HEK293 (cell line): ENCODE results near the gene CRTC1.

Source experiments
- CTCF ChIA-PET: fragments of 350-600 bp; formaldehyde crosslinking; extraction: SDS; loops from one replicate; lab custom pipeline; 2021; ENCODE audit warnings: antibody characterized with exemption; lab: Yijun Ruan, JAX
- POLR2A ChIA-PET: fragments of 300-600 bp; formaldehyde crosslinking; extraction: SDS; loops from one replicate; lab custom pipeline; 2020; ENCODE audit warnings: antibody characterized with exemption, inconsistent platforms; lab: Yijun Ruan, JAX
- H3K27ac ChIP-seq: fragments of 200-500 bp; sonication (Bioruptor generic); 2 replicates; pipeline ENCODE4 v1.5.1; 2014; ENCODE audit warnings: low read depth, low read length, control low read depth, inconsistent platforms; ENCODE audit errors: extremely low read depth
- H3K36me3 ChIP-seq, 2 experiments: fragments of 200-500 bp in 1 of 2; sonication (Bioruptor generic) in 1 of 2; 1 replicate in 1 of 2; 2 replicates in 1 of 2; pipeline ENCODE4 v1.5.1; 2014 to 2017; ENCODE audit warnings: inconsistent platforms in 2 of 2, low read length in 2 of 2; ENCODE audit not compliant: control insufficient read depth in 2 of 2, insufficient read depth in 1 of 2
- H3K4me1 ChIP-seq: fragments of 200-500 bp; sonication (Bioruptor generic); 2 replicates; pipeline ENCODE4 v1.5.1; 2014; ENCODE audit warnings: mild to moderate bottlenecking, low read length, inconsistent platforms; ENCODE audit not compliant: control insufficient read depth, insufficient read depth
- H3K4me3 ChIP-seq: 2 replicates; pipeline ENCODE4 v1.5.1; 2011; ENCODE audit warnings: low read depth, mild to moderate bottlenecking, control low read depth, low read length, moderate library complexity
- H3K9me3 ChIP-seq: fragments of 200-500 bp; sonication (Bioruptor generic); 2 replicates; pipeline ENCODE4 v1.5.1; 2014; ENCODE audit warnings: low read depth, low read length, inconsistent platforms; ENCODE audit not compliant: control insufficient read depth, insufficient read depth
- ATF2 ChIP-seq: fragments of 450-650 bp; formaldehyde crosslinking; IDR thresholded peaks from 2 replicates; pipeline ENCODE4 v1.5.1; 2016; ENCODE audit warnings: missing biosample characterization, missing genetic modification characterization, low read depth
- GLIS2 ChIP-seq: fragments of 450-650 bp; formaldehyde crosslinking; IDR thresholded peaks from 2 replicates; pipeline ENCODE4 v1.5.1; 2016; ENCODE audit warnings: missing biosample characterization, missing genetic modification characterization
- HOXD13 ChIP-seq: sonication (generic); formaldehyde crosslinking; IDR thresholded peaks from 2 replicates; pipeline ENCODE4 v1.8.0; 2022; ENCODE audit warnings: missing genetic modification reagents, borderline replicate concordance
- SALL2 ChIP-seq: fragments of 450-650 bp; formaldehyde crosslinking; IDR thresholded peaks from 2 replicates; pipeline ENCODE4 v1.5.0; 2017; ENCODE audit warnings: missing biosample characterization, mild to moderate bottlenecking, missing genetic modification characterization, borderline replicate concordance
- SCRT1 ChIP-seq: fragments of 450-650 bp; formaldehyde crosslinking; IDR thresholded peaks from 2 replicates; pipeline ENCODE4 v1.5.1; 2016; ENCODE audit warnings: missing biosample characterization, missing genetic modification characterization, borderline replicate concordance
- ZBTB20 ChIP-seq: fragments of 450-650 bp; formaldehyde crosslinking; IDR thresholded peaks from 2 replicates; pipeline ENCODE4 v1.5.1; 2016; ENCODE audit warnings: missing biosample characterization, missing genetic modification characterization
- ZBTB8A ChIP-seq: fragments of 450-650 bp; formaldehyde crosslinking; IDR thresholded peaks from 2 replicates; pipeline ENCODE4 v1.5.1; 2016; ENCODE audit warnings: missing biosample characterization, missing genetic modification characterization
- ZFHX2 ChIP-seq: fragments of 450-650 bp; formaldehyde crosslinking; conservative IDR thresholded peaks from 2 replicates; pipeline ENCODE4 v1.5.1; 2016; ENCODE audit warnings: missing biosample characterization, missing genetic modification characterization
- ZFP3 ChIP-seq: fragments of 450-650 bp; formaldehyde crosslinking; IDR thresholded peaks from 2 replicates; pipeline ENCODE4 v1.5.1; 2016; ENCODE audit warnings: low read depth, missing biosample characterization, missing genetic modification characterization
- ZNF26 ChIP-seq: fragments of 450-650 bp; formaldehyde crosslinking; IDR thresholded peaks from 2 replicates; pipeline ENCODE4 v1.5.1; 2016; ENCODE audit warnings: missing biosample characterization, missing genetic modification characterization
- ZNF311 ChIP-seq: fragments of 450-650 bp; formaldehyde crosslinking; IDR thresholded peaks from 2 replicates; pipeline ENCODE4 v1.5.1; 2017; ENCODE audit warnings: missing biosample characterization, missing genetic modification characterization, borderline replicate concordance
- ZNF48 ChIP-seq: fragments of 450-650 bp; formaldehyde crosslinking; IDR thresholded peaks from 2 replicates; pipeline ENCODE4 v1.5.1; 2016; ENCODE audit warnings: missing biosample characterization, missing genetic modification characterization
- ZNF530 ChIP-seq: fragments of 450-650 bp; formaldehyde crosslinking; IDR thresholded peaks from 2 replicates; pipeline ENCODE4 v1.5.1; 2016; ENCODE audit warnings: low read depth, missing biosample characterization, missing genetic modification characterization
- ZNF544 ChIP-seq: fragments of 450-650 bp; formaldehyde crosslinking; IDR thresholded peaks from 2 replicates; pipeline ENCODE4 v1.5.0; 2017; ENCODE audit warnings: missing biosample characterization, missing genetic modification characterization
- ZNF76 ChIP-seq: fragments of 450-650 bp; formaldehyde crosslinking; IDR thresholded peaks from 2 replicates; pipeline ENCODE4; 2016; ENCODE audit warnings: low read depth, missing biosample characterization, missing genetic modification characterization, borderline replicate concordance
- TF ChIP-seq, protein P1 (sequence below): fragments of 450-650 bp; formaldehyde crosslinking; conservative IDR thresholded peaks from 2 replicates; pipeline ENCODE4 v1.5.1; 2016; ENCODE audit warnings: low read depth, missing biosample characterization, missing genetic modification characterization
- TF ChIP-seq, protein P2 (sequence below): IDR thresholded peaks from 2 replicates; pipeline ENCODE4 v1.6.1; 2011; ENCODE audit warnings: mild to moderate bottlenecking, low read depth, low read length, borderline replicate concordance
- TF ChIP-seq, protein P3 (sequence below): fragments of 450-650 bp; formaldehyde crosslinking; IDR thresholded peaks from 2 replicates; pipeline ENCODE4 v1.5.1; 2016; ENCODE audit warnings: missing biosample characterization, missing genetic modification characterization

The CRTC1 gene

GRCh38 chr19:18660051-18660910, 23.2 kb upstream of the CRTC1 start (continued):
- no peak for TF ChIP-seq ATF2
- TF ChIP-seq ZFHX2 (tag by site-specific recombination): peak; percentile 50
- TF ChIP-seq ZNF311 (tag by site-specific recombination): no peak
- peak; percentile 22; the same call in 1 of the 2 replicates for TF ChIP-seq GLIS2 (tag by site-specific recombination)
- TF ChIP-seq, protein P1, sequence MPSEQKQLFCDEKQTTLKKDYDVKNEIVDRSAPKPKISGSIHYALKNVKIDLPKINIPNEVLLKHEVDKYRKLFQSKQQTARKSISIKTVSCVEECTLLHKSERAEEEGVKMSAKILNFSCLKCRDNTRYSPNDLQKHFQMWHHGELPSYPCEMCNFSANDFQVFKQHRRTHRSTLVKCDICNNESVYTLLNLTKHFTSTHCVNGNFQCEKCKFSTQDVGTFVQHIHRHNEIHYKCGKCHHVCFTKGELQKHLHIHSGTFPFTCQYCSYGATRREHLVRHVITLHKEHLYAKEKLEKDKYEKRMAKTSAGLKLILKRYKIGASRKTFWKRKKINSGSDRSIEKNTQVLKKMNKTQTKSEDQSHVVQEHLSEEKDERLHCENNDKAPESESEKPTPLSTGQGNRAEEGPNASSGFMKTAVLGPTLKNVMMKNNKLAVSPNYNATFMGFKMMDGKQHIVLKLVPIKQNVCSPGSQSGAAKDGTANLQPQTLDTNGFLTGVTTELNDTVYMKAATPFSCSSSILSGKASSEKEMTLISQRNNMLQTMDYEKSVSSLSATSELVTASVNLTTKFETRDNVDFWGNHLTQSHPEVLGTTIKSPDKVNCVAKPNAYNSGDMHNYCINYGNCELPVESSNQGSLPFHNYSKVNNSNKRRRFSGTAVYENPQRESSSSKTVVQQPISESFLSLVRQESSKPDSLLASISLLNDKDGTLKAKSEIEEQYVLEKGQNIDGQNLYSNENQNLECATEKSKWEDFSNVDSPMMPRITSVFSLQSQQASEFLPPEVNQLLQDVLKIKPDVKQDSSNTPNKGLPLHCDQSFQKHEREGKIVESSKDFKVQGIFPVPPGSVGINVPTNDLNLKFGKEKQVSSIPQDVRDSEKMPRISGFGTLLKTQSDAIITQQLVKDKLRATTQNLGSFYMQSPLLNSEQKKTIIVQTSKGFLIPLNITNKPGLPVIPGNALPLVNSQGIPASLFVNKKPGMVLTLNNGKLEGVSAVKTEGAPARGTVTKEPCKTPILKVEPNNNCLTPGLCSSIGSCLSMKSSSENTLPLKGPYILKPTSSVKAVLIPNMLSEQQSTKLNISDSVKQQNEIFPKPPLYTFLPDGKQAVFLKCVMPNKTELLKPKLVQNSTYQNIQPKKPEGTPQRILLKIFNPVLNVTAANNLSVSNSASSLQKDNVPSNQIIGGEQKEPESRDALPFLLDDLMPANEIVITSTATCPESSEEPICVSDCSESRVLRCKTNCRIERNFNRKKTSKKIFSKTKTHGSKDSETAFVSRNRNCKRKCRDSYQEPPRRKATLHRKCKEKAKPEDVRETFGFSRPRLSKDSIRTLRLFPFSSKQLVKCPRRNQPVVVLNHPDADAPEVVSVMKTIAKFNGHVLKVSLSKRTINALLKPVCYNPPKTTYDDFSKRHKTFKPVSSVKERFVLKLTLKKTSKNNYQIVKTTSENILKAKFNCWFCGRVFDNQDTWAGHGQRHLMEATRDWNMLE (tag by site-specific recombination): no peak
- TF ChIP-seq ZNF48 (tag by site-specific recombination): no peak

GRCh38 chr19:18660939-18661670, 22.4 kb upstream of the CRTC1 start:
- Histone ChIP-seq H3K4me3 (no peak overlapping the region), H3K4me1 (no peaks in the 10 kb centered on the region), H3K27ac (no peak overlapping the region), H3K9me3 (no peaks in the 10 kb centered on the region), H3K36me3 (no peaks in the 10 kb centered on the region; a peak in 1 of 3 replicates)
- ChIA-PET CTCF (interaction anchor here (0.6 kb wide), 1 partner anchor 193 kb away, joined by 3 read pairs; no protein-coding TSS in a partner anchor), POLR2A (interaction anchor here (0.5 to 1.5 kb wide), 2 partner anchors 68 to 90 kb away, joined by 3 to 4 read pairs; partner anchors contain the start of gene UBA52)
- TF ChIP-seq ZFP3 (tag by site-specific recombination) (no peak), HOXD13 (CRISPR knock-in tag) (no peak), ZBTB20 (tag by site-specific recombination) (0 out of 2 replicates have a peak, but pooled peaks have one; percentile 23)
- TF ChIP-seq, protein P2, sequence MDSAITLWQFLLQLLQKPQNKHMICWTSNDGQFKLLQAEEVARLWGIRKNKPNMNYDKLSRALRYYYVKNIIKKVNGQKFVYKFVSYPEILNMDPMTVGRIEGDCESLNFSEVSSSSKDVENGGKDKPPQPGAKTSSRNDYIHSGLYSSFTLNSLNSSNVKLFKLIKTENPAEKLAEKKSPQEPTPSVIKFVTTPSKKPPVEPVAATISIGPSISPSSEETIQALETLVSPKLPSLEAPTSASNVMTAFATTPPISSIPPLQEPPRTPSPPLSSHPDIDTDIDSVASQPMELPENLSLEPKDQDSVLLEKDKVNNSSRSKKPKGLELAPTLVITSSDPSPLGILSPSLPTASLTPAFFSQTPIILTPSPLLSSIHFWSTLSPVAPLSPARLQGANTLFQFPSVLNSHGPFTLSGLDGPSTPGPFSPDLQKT: no peak

GRCh38 chr19:18662972-18663732, 20.3 kb upstream of the CRTC1 start:
- peaks cover 0 to 9% of the 10 kb centered on the region in 2 experiments; a peak in 2 of 3 replicates for H3K36me3 ChIP-seq
- ChIA-PET POLR2A (interaction anchor here (0.6 kb wide), 1 partner anchor 193 kb away, joined by 3 read pairs; no protein-coding TSS in a partner anchor), CTCF (no interaction called here)
- no peaks in the 10 kb centered on the region for H3K4me1 ChIP-seq
- TF ChIP-seq ZNF530 (tag by site-specific recombination): no peak
- TF ChIP-seq ZNF544: no peak
- TF ChIP-seq ZNF26 (tag by site-specific recombination): no peak
- no peak for TF ChIP-seq ZNF76 (tag by site-specific recombination)
- no peak for TF ChIP-seq ZBTB8A (tag by site-specific recombination)
- TF ChIP-seq, protein P3, sequence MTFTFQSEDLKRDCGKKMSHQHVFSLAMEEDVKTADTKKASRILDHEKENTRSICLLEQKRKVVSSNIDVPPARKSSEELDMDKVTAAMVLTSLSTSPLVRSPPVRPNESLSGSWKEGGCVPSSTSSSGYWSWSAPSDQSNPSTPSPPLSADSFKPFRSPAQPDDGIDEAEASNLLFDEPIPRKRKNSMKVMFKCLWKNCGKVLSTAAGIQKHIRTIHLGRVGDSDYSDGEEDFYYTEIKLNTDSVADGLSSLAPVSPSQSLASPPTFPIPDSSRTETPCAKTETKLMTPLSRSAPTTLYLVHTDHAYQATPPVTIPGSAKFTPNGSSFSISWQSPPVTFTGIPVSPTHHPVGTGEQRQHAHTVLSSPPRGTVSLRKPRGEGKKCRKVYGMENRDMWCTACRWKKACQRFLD (tag by site-specific recombination): no peak
- TF ChIP-seq SCRT1: no peak
- TF ChIP-seq SALL2 (tag by site-specific recombination): no peak
- no peak overlapping the region for H3K4me3 ChIP-seq
- H3K27ac ChIP-seq: no peak overlapping the region
- no peaks in the 10 kb centered on the region for H3K9me3 ChIP-seq
